HepG2 (cell line): ENCODE results near the gene COG1. TPM values are rescaled to one million over a fixed set of nuclear protein-coding genes. Genes with fewer than 3 reads are reported as not detected.

Experiments
- ATAC-seq: fragments of 200-7000 bp; cut with Tn5 transposase; 3 replicates; pipeline ENCODE4 v1.9.1; 2020; ENCODE audit warnings: mild to moderate bottlenecking, moderate library complexity
- BruUV-seq: library from RNA; stranded (reverse); fragments of 400-500 nt; replicated peaks from 2 replicates; lab custom pipeline; 2021; lab: Mats Ljungman, UMichigan
- CTCF ChIA-PET: fragments of 300-600 bp; formaldehyde crosslinking; extraction: SDS; loops from one replicate; lab custom pipeline; 2021; ENCODE audit warnings: low total read pairs, inconsistent platforms, low intra/inter-chr PET ratio; lab: Yijun Ruan, JAX
- POLR2A ChIA-PET: fragments of 350-600 bp; sonication (Branson Sonifier 250); formaldehyde crosslinking; loops from one replicate; lab custom pipeline; 2020; ENCODE audit warnings: antibody characterized with exemption, inconsistent platforms; lab: Yijun Ruan, JAX
- DNase-seq: peaks from one replicate; pipeline ENCODE4 v3.0.0-alpha.2; 2015; ENCODE audit warnings: low spot score
- FAIRE-seq: peaks from 3 replicates; lab custom pipeline; 2011; peaks lifted over from hg19 to GRCh38; lab: Jason Lieb, UNC
- H2AFZ ChIP-seq: one replicate; pipeline ENCODE4 v1.6.1; 2011; ENCODE audit warnings: low read length, inconsistent platforms
- H3K27ac ChIP-seq: fragments of 300-600 bp; 3 replicates; pipeline ENCODE4 v1.8.0; 2011; ENCODE audit warnings: mixed run types, mild to moderate bottlenecking, mixed read lengths, low read length, inconsistent platforms; ENCODE audit not compliant: insufficient read depth; ENCODE audit errors: extremely low read length
- H3K27me3 ChIP-seq, 2 experiments: fragments of 200-600 bp in 1 of 2; 2 replicates in 1 of 2; 3 replicates in 1 of 2; pipeline versions ENCODE4 v1.6.0 to v1.8.0; 2011; ENCODE audit warnings: low read length in 2 of 2, mild to moderate bottlenecking in 2 of 2, moderate library complexity in 2 of 2, inconsistent platforms in 1 of 2; ENCODE audit not compliant: insufficient read depth in 2 of 2, control insufficient read depth in 1 of 2
- H3K36me3 ChIP-seq, 2 experiments: fragments of 200-600 bp in 1 of 2; replicated peaks in 1 of 2; 2 replicates in 1 of 2; 3 replicates in 1 of 2; pipeline versions ENCODE4 v1.5.1 to v1.8.0; 2011; ENCODE audit warnings: low read length in 2 of 2, inconsistent platforms in 1 of 2; ENCODE audit not compliant: insufficient read depth in 2 of 2, control insufficient read depth in 1 of 2
- H3K4me1 ChIP-seq: 2 replicates; pipeline ENCODE4 v1.5.1; 2012; ENCODE audit warnings: low read length, inconsistent platforms; ENCODE audit not compliant: insufficient read depth
- H3K4me2 ChIP-seq: 2 replicates; pipeline ENCODE4 v1.6.0; 2011; ENCODE audit warnings: low read depth, low read length, inconsistent platforms
- H3K4me3 ChIP-seq, 3 experiments: fragments of 200-600 bp in 1 of 3; sonication (generic), shearing (Covaris generic) in 1 of 3; replicated peaks in 1 of 3; 2 replicates each; pipeline ENCODE4 v1.5.1; 2011 to 2016; ENCODE audit warnings: low read length in 3 of 3, inconsistent platforms in 2 of 3, low read depth in 2 of 3, mild to moderate bottlenecking in 2 of 3, control low read depth in 1 of 3, mixed read lengths in 1 of 3; ENCODE audit not compliant: insufficient read depth in 1 of 3
- H3K79me2 ChIP-seq: one replicate; pipeline ENCODE4 v1.6.1; 2011; ENCODE audit warnings: low read length, inconsistent platforms; ENCODE audit not compliant: insufficient read depth
- H3K9ac ChIP-seq: 2 replicates; pipeline ENCODE4 v1.6.0; 2011; ENCODE audit warnings: mild to moderate bottlenecking, low read depth, low read length, inconsistent platforms; ENCODE audit not compliant: insufficient read depth
- H3K9me3 ChIP-seq: 2 replicates; pipeline ENCODE4 v1.5.1; 2012; ENCODE audit warnings: mild to moderate bottlenecking, low read length
- H4K20me1 ChIP-seq: 2 replicates; pipeline ENCODE4 v1.6.0; 2011; ENCODE audit warnings: inconsistent platforms, mild to moderate bottlenecking, low read length, moderate library complexity; ENCODE audit not compliant: insufficient read depth
- BHLHE40 ChIP-seq: IDR thresholded peaks from 2 replicates; pipeline ENCODE4 v1.6.1; 2011; ENCODE audit warnings: low read length, improper control_type of control experiment
- CBFB ChIP-seq: sonication (generic); formaldehyde crosslinking; IDR thresholded peaks from 2 replicates; pipeline ENCODE4 v1.4.0; 2020; ENCODE audit warnings: missing genetic modification reagents
- CCAR2 ChIP-seq: fragments of 200-400 bp; formaldehyde crosslinking; optimal IDR thresholded peaks from 2 replicates; pipeline ENCODE3; 2018; ENCODE audit warnings: low read depth, mild to moderate bottlenecking, low read length, moderate library complexity
- ETV6 ChIP-seq: sonication (generic); formaldehyde crosslinking; conservative IDR thresholded peaks from 2 replicates; pipeline ENCODE4 v1.4.0; 2020; ENCODE audit warnings: missing genetic modification reagents
- GTF2F1 ChIP-seq: fragments of 150-350 bp; IDR thresholded peaks from 2 replicates; pipeline ENCODE4 v1.6.1; 2014; ENCODE audit warnings: low read length
- HMG20A ChIP-seq: IDR thresholded peaks from 2 replicates; pipeline ENCODE4 v1.6.1; 2016; ENCODE audit warnings: borderline replicate concordance
- HOMEZ ChIP-seq: IDR thresholded peaks from 2 replicates; pipeline ENCODE4 v1.6.1; 2016; ENCODE audit warnings: low read depth
- HOXA3 ChIP-seq: sonication (generic); formaldehyde crosslinking; IDR thresholded peaks from 2 replicates; pipeline ENCODE4 v1.5.0; 2020; ENCODE audit warnings: missing genetic modification reagents
- IKZF4 ChIP-seq: sonication (generic); formaldehyde crosslinking; IDR thresholded peaks from 2 replicates; pipeline ENCODE4 v1.5.1; 2020; ENCODE audit warnings: borderline replicate concordance, mild to moderate bottlenecking, low read depth, missing genetic modification reagents; ENCODE audit errors: not compliant biosample characterization
- KDM2A ChIP-seq: sonication (generic); formaldehyde crosslinking; IDR thresholded peaks from 2 replicates; pipeline ENCODE4 v1.4.0; 2020; ENCODE audit warnings: low read depth, missing genetic modification reagents, borderline replicate concordance
- KDM6A ChIP-seq: IDR thresholded peaks from 2 replicates; pipeline ENCODE4 v1.6.1; 2016; ENCODE audit warnings: low read depth
- PAX8 ChIP-seq: sonication (generic); formaldehyde crosslinking; IDR thresholded peaks from 2 replicates; pipeline ENCODE4 v1.8.0; 2022; ENCODE audit warnings: mild to moderate bottlenecking, missing genetic modification reagents, borderline replicate concordance
- SOX6 ChIP-seq, 2 experiments: fragments of 450-650 bp in 1 of 2; sonication (generic) in 1 of 2; formaldehyde crosslinking in 1 of 2; IDR thresholded peaks; 2 replicates each; pipeline versions ENCODE4 v1.4.0 to v1.6.1; 2017 to 2020; ENCODE audit warnings: antibody characterized with exemption in 1 of 2, mild to moderate bottlenecking in 1 of 2, missing genetic modification reagents in 1 of 2
- SP2 ChIP-seq: sonication (generic); formaldehyde crosslinking; IDR thresholded peaks from 2 replicates; pipeline ENCODE4 v1.5.1; 2020; ENCODE audit warnings: mild to moderate bottlenecking, missing genetic modification reagents
- TAF1 ChIP-seq: sonication (generic); formaldehyde crosslinking; IDR thresholded peaks from 2 replicates; pipeline ENCODE4 v1.4.0; 2020; ENCODE audit warnings: missing genetic modification reagents
- ZBED4 ChIP-seq: sonication (generic); formaldehyde crosslinking; IDR thresholded peaks from 2 replicates; pipeline ENCODE4 v1.4.0; 2020; ENCODE audit warnings: missing genetic modification reagents, borderline replicate concordance
- ZNF143 ChIP-seq: sonication (generic); formaldehyde crosslinking; IDR thresholded peaks from 2 replicates; pipeline ENCODE4 v1.4.0; 2020; ENCODE audit warnings: missing genetic modification reagents
- ZNF17 ChIP-seq: sonication (generic); formaldehyde crosslinking; IDR thresholded peaks from 2 replicates; pipeline ENCODE4 v1.5.0; 2020; ENCODE audit warnings: mild to moderate bottlenecking, missing genetic modification reagents
- ZNF292 ChIP-seq: sonication (generic); formaldehyde crosslinking; IDR thresholded peaks from 2 replicates; pipeline ENCODE4 v1.8.1; 2022; ENCODE audit warnings: mild to moderate bottlenecking, low read depth, missing genetic modification reagents, borderline replicate concordance
- ZNF569 ChIP-seq: sonication (generic); formaldehyde crosslinking; IDR thresholded peaks from 2 replicates; pipeline ENCODE4 v1.5.0; 2020; ENCODE audit warnings: mild to moderate bottlenecking, missing genetic modification reagents, moderate library complexity, borderline replicate concordance
- ZNF768 ChIP-seq: sonication (generic); formaldehyde crosslinking; IDR thresholded peaks from 2 replicates; pipeline ENCODE4 v1.4.0; 2020; ENCODE audit warnings: missing genetic modification reagents
- WGBS: methylation state at CpG from one replicate; pipeline ENCODE4 v1.1.6; 2017; ENCODE audit warnings: low lambda C conversion rate; 5-methylcytosine and 5-hydroxymethylcytosine counted together
- in situ Hi-C: cut with HindIII; loops from 2 replicates; pipeline ENCODE4 v1.10.0; 2017; ENCODE audit warnings: low pct_unique_long_range_greater_than_20kb; ENCODE audit not compliant: extremely low pct_ligation_motif_present
- intact Hi-C: fragments of 100-400 bp; cut with micrococcal nuclease; formaldehyde crosslinking; loops from one replicate; pipeline ENCODE4 v1.10.0; 2022; ENCODE audit not compliant: unreplicated experiment
- polyA plus RNA-seq, 8 experiments: library from polyadenylated mRNA; depleted of rRNA in 3 of 8; stranded (reverse) in 7 of 8; unstranded in 1 of 8; fragments of >200 nt; fragmentation: Illumina TruSeq in 4 of 8; extraction: Trizol in 4 of 8; gene quantifications; 2 replicates each; pipeline versions ENCODE4 v1.2.1 to v1.2.3, GENCODE V29; 2011 to 2016; ENCODE audit warnings: low read depth in 4 of 8, missing spikeins in 1 of 8, mixed read lengths in 1 of 8; ENCODE audit not compliant: insufficient read depth in 1 of 8
- total RNA-seq, 5 experiments: library from RNA; depleted of rRNA; stranded (reverse); fragments of >200 nt; fragmentation: Illumina TruSeq; extraction: Trizol; gene quantifications; 2 replicates each; pipeline ENCODE4 v1.2.3, GENCODE V29; 2016; ENCODE audit warnings: low read depth in 1 of 5

Gene COG1
- total and polyA plus RNA-seq, 2 of the 13 experiments (the other 11 are each of a cell fraction or from before 2014, with no cell fraction given) = 36.6 to 39.7 TPM

- CTCF ChIA-PET = no interaction called here
- Histone ChIP-seq H3K4me1 (peaks cover 60% of the 10 kb centered on the region), H3K9me3 (no peaks in the 10 kb centered on the region), H2AFZ (no peak overlapping the region), H3K4me2 (no peak overlapping the region), H3K4me3 (no peak overlapping the region), H3K27ac (peak overlapping the region; percentile 53), H3K9ac (0 out of 2 replicates have a peak overlapping the region, but pooled peaks have one; percentile 4), H4K20me1 (peaks cover 3% of the 10 kb centered on the region; the same call in 1 of the 2 replicates), H3K36me3 (peaks cover 22 to 63% of the 10 kb centered on the region in 2 experiments), H3K79me2 (peaks cover 12% of the 10 kb centered on the region), H3K27me3 (no peaks in the 10 kb centered on the region)
- DNase-seq = peak; percentile 91
- POLR2A ChIA-PET = interaction anchor here (1.2 to 1.4 kb wide), 2 partner anchors 13 to 27 kb away, joined by 4 to 9 read pairs; partner anchors contain the start of gene COG1
- 66% methylated on average over 10 of the region's 10 CpGs for WGBS
- peak; percentile 32 for FAIRE-seq
- peak; percentile 26 for ATAC-seq
- in situ Hi-C loops (no loop called here), intact Hi-C loops (no loop called here)
- BruUV-seq = no TSS peak
- TF ChIP-seq CBFB (no peak; the same call in 1 of the 2 replicates), ZNF768 (no peak), ZBED4 (CRISPR knock-in tag) (no peak), ZNF17 (CRISPR knock-in tag) (no peak), GTF2F1 (no peak), TAF1 (CRISPR knock-in tag) (0 out of 2 replicates have a peak, but pooled peaks have one; percentile 20), BHLHE40 (no peak), ZNF569 (CRISPR knock-in tag) (no peak), HMG20A (peak; percentile 51; the same call in 1 of the 2 replicates), HOMEZ (CRISPR knock-in tag) (0 out of 2 replicates have a peak, but pooled peaks have one; percentile 27), SP2 (CRISPR knock-in tag) (no peak), ZNF292 (CRISPR knock-in tag) (no peak), ETV6 (CRISPR knock-in tag) (no peak), HOXA3 (CRISPR knock-in tag) (0 out of 2 replicates have a peak, but pooled peaks have one; percentile 32), KDM6A (CRISPR knock-in tag) (no peak), KDM2A (CRISPR knock-in tag) (no peak), PAX8 (CRISPR knock-in tag) (no peak), CCAR2 (no peak), ZNF143 (CRISPR knock-in tag) (no peak), SOX6 (IDR thresholded peaks at IDR 0.05) (no peak), SOX6 (CRISPR knock-in tag; IDR thresholded peaks at IDR 0.05) (peak; percentile 64), IKZF4 (CRISPR knock-in tag) (no peak)
Observed at GRCh38 chr17:73205459-73205961, 12.7 kb downstream of the COG1 start.
